G401.6 (cell line): ENCODE results near the gene INA.
"Not testable (repeated sequence)": the region's sequence is repeated elsewhere in the genome, so short reads cannot be mapped to it uniquely, and the experiment has no call there.

Experiments
- FAIRE-seq: peaks from 2 replicates; lab custom pipeline; 2012; peaks lifted over from hg19 to GRCh38; lab: Jason Lieb, UNC

Gene INA

DNA sequence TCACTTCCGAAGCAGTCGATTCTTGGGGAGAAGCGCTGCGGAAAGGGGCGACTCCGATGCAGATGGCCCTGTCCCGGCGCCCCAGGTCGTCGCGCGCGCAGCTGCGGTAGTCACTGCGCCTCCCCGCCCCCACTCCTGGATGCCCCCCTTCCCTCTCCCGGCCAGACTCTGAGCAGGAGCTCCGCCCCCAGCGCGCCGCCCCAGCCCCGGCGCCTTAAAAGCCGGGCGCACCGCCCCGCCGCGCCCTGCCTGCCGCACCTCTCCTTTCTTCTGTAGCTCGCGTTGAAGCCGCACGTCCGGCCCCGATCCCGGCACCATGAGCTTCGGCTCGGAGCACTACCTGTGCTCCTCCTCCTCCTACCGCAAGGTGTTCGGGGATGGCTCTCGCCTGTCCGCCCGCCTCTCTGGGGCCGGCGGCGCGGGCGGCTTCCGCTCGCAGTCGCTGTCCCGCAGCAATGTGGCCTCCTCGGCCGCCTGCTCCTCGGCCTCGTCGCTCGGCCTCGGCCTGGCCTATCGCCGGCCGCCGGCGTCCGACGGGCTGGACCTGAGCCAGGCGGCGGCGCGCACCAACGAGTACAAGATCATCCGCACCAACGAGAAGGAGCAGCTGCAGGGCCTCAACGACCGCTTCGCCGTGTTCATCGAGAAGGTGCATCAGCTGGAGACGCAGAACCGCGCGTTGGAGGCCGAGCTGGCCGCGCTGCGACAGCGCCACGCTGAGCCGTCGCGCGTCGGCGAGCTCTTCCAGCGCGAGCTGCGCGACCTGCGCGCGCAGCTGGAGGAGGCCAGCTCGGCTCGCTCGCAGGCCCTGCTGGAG lies at the start of gene INA:
Gene INA, plus strand, starts transcription at position 243 of the 817 bp plus-strand sequence. Its CDS starts 74 bp downstream, at position 317.
- no peak for FAIRE-seq

- no peak for FAIRE-seq
These were observed 49.5 kb upstream of the INA start for GRCh38 chr10:103227416-103227815.

GRCh38 chr10:103231047-103231551 lies 45.8 kb upstream of the INA start:
- peak; percentile 99 for FAIRE-seq

DNA sequence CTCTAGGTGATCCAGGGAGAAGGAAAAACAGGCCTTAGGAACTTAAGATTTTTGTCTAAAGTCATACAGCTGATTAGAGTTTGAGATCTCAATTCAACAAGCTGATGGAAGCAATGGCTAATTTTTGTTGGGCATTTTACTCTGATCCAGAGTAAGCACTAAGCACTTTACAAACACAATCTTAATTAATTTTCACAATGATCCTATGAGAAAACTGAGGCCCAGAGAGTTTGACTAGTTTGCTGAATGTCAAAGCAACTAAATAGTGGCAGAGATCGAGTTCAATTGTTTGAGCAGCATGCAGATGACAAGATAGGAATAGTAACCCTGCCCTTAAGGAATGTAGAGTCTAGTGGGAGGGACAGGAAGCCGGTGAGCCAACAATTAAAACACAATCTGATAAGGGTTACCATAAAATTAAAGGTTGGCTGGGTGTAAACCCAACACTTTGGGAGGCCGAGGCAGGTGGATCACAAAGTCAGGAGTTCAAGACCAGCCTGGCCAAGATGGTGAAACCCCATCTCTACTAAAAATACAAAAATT lies 44.7 kb upstream of the INA start:
- peak; percentile 28 for FAIRE-seq

GRCh38 chr10:103232772-103233488 lies 44.0 kb upstream of the INA start:
- no peak for FAIRE-seq

DNA sequence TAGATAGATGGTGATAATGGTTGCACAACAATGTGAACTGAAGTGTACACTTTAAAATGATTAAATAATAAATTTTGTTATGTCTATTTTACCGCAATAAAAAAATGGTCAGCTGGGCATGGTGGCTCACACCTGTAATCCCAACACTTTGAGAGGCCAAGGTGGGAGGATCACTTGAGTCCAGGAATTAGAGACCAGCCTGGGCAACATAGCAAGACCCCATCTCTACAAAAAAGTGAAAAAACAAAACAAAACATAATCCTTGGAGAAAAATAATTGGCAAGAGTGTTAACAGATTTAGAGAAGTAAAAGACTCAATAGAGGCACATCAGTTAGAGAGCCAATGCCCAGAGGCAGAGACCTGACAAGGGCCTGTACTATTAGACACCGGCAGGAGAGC lies 41.2 kb upstream of the INA start:
- no peak for FAIRE-seq

DNA sequence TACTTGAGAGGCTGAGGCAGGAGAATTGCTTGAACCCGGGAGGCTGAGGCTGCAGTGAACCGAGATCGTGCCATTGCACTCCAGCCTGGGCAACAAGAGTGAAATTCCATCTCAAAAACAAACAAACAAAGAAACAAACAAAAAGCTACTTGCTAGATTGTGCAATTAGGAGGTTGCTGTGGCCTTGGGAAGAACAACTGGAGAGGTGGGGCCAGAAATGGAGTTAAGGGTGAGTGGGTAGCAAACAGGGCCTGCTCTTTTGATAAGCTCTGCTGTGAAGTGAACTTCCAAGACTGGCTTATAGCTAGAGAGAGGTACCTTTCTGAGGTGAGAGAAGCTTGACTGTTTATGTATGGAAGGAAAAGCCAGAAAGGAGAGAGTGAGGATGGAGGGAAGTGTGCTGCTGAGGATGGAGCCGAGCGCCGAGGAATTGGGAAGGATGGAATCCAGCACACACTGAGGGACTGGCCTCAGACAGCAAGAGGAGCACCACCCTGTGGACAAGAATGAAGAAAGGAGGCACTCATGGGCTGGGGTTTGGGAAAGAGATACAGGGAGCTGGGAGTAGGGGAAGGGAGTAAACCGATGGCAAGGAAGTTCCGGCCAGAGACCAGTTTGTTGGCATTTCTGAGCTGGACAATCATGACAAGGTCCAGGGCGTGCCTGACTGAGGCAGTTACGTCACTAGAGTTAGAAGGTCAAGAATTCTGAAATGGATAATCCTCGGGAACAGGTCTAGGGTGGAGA lies 38.3 kb upstream of the INA start:
- FAIRE-seq, result peak; percentile 85

DNA sequence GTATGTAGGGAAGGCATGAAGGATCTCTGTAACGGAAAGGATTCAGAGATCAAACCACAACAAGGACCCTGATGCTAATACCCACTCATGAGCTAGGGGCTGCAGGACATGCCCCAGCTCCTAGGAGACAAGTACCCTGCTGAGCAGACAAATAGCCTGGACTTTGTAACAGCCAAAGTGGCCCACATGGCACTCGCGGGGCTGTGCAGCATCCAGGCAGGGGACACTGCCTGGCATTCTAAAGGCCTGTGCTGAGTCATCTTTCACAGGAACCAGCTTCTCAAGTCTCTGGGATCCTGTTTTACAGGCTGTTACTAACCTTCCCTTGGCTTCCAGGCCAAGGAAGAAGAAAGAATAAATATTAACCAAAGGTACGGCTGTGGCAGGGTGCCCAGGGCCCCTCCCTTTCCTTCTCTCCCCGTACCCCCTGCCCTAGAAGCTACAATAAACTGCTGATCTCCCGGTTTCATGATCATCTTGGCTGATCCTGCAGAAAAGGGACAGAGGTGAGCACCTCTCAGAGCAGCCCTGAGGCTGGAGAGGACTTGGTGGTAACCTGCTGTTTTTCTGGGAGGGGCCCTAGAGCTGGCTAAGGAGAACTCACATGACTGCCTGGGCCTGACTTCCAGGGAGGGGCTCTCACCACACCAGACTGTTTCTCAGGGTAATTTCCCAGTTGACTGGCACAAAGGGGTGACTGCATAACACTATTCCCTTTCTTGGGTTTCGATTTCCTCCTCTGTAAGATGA lies 35.5 kb upstream of the INA start:
- peak; percentile 96 for FAIRE-seq

DNA sequence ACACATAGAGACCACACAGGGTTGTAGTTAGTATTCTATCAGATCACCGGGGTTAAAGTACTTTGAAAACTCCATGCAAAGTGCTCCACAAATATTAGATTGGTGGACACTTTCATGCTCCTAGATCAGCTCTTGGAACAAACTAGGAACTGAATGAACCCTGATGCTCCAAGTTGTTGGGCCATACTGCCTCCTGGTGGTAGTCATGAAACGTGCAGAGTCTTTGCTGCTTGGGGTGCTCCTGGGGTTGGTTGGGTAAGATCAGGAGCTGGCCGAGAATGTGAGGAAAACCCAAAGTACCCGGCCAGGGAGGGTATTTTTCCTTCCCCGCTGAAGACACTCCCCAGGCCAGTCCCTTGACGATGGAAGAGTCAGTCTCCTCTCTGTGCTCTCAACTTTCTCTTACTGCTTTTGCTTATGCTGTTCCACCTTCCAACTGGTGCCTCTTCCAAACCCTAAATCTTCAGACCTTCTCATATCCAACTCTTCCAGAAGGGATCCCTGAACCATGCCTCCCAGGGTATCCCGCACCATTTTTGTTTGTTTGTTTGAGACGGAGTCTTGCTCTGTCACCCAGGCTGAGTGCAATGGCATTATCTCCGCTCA lies 32.2 kb upstream of the INA start:
- FAIRE-seq, result peak; percentile 95

DNA sequence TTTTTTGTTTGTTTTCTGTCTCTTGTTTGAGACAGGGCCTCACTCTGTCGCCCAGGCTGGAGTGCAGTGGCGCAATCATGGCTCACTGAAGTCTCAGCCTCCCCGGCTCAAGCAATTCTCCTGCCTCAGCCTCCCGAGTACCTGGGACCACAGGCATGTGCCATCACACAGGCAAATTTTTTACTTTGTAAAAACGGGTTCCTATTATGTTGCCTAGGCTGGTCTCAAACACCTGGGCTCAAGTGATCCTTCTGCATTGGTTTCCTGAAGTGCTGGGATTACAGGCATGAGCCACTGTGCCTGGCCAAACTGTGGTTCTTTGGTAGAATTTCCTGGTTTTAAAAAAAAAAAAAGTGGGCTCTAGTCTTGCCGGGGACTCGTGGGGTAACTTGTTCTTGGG lies 31.4 kb upstream of the INA start, which contains the start of gene RPEL1:
Gene RPEL1, plus strand, starts transcription at position 301 of the 400 bp plus-strand sequence. CDS start 110 bp downstream, outside the sequence.
- not testable (repeated sequence) for FAIRE-seq

- FAIRE-seq, result no peak
These were observed 30.6 kb upstream of the INA start for GRCh38 chr10:103246324-103246723.

DNA sequence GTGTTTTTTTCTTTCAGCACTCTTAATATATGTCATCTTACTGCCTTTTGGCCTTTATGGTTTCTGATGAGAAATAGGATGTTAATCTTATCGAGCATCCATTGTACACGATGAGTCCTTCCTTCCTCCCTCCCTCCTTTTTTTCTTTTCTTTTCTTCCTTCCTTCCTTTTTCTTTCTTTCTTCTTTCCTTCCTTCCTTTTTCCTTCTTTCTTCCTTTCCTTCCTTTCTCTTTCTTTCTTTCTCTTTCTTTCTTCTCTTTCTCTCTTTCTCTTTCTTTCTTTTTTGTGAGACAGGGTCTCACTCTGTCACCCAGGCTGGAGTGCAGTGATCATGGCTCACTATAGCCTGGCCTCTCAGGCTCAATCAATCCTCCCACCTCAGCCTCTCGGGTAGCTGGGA lies 22.8 kb upstream of the INA start:
- no peak for FAIRE-seq

- no peak for FAIRE-seq
These were observed 22.2 kb upstream of the INA start for GRCh38 chr10:103254538-103255325.

DNA sequence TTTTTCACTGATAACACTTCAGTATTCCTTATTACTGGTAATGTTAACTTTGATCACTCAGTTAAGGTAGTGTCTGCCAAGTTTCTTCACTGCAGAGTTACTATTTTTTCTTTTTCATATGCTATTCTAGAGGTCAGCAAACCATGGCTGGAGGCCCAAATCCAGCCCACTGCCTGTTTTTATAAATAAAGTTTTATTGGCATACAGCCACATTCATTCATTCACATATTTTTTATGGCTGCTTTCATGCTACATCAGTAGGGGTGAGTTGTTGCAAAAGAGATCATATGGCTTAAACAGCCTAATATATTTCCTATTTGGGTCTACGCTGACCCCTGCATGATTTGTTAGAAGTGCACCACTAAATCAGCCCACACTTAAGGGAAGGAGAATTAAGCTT lies 20.3 kb upstream of the INA start:
- FAIRE-seq, result no peak

GRCh38 chr10:103257812-103258211 lies 19.1 kb upstream of the INA start:
- no peak for FAIRE-seq

- FAIRE-seq, result not testable (repeated sequence)
These were observed 18.0 kb upstream of the INA start for GRCh38 chr10:103258928-103259327.

DNA sequence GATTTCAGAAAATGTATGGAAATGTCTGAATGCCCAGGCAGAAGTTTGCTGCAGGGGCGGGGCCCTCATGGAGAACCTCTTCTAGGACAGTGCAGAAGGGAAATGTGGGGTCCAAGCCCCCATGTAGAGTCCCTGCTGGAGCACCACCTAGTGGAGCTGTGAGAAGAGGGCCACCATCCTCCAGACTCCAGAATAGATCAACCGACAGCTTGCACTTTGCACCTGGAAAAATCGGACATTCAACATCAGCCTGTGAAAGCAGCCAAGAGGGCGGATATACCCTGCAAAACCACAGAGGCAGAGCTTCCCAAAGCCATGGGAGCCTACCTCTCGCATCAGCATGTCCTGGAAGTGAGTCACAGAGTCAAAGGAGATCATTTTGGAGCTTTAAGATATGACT lies 16.9 kb upstream of the INA start:
- no peak for FAIRE-seq

DNA sequence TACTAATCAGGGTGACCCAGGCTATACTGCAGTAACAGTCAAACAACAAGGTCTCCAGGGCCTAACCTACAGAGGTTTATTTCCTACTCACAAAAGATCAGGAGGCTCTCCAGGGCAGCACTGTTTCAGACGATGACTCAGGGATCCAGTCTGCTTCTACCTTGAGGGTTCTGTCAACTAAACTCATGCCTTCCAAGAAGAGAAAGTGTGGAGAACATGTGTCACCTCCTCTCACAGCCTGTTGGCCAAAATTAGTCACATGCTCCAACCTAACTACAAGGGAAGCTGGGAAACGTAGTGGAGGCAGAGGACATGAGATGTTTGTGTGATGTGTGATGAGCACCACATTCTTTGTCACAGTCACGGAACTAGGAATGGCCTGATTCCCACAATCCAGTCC lies 14.7 kb upstream of the INA start:
- FAIRE-seq, result no peak

- no peak for FAIRE-seq
These were observed 11.1 kb upstream of the INA start for GRCh38 chr10:103265717-103266329.

- FAIRE-seq, result no peak
These were observed 3.9 kb upstream of the INA start for GRCh38 chr10:103273041-103273441.
